PC-3 (cell line): ENCODE data around the gene CNIH2. TPM values are rescaled to one million over a fixed set of nuclear protein-coding genes. Genes with fewer than 3 reads are reported as not detected.

ENCODE experiments used
- ATAC-seq: fragments of 200-7000 bp; cut with Tn5 transposase; 2 replicates; pipeline ENCODE4 v1.9.1; 2020; ENCODE audit warnings: mild to moderate bottlenecking, moderate library complexity
- BruUV-seq: library from RNA; stranded (reverse); fragments of 400-500 nt; replicated peaks from 2 replicates; lab custom pipeline; 2021; lab: Mats Ljungman, UMichigan
- CTCF ChIA-PET: fragments of 300-600 bp; sonication (Branson Sonifier 250); formaldehyde crosslinking; loops from one replicate; lab custom pipeline; 2022; ENCODE audit warnings: antibody characterized with exemption; lab: Charles Lee
- POLR2A ChIA-PET: fragments of 300-600 bp; sonication (Branson Sonifier 250); formaldehyde crosslinking; loops from one replicate; lab custom pipeline; 2022; ENCODE audit warnings: antibody characterized with exemption; ENCODE audit not compliant: unreplicated experiment; lab: Charles Lee
- DNase-seq: peaks from one replicate; pipeline ENCODE4 v3.0.0-alpha.2; 2015
- H2AFZ ChIP-seq: fragments of 300-600 bp; sonication (generic); 2 replicates; pipeline ENCODE4 v1.6.0; 2016; ENCODE audit warnings: antibody characterized with exemption, low read length
- H3F3A ChIP-seq: fragments of 300-600 bp; sonication (generic); one replicate; pipeline ENCODE4 v1.6.0; 2017; ENCODE audit warnings: antibody characterized with exemption, low read length, control low read depth, mild to moderate bottlenecking; ENCODE audit not compliant: unreplicated experiment
- H3K27ac ChIP-seq: fragments of 300-600 bp; sonication (generic); 2 replicates; pipeline ENCODE4 v1.5.1; 2016; ENCODE audit warnings: mild to moderate bottlenecking, low read length
- H3K27me3 ChIP-seq: fragments of 300-600 bp; sonication (generic); 2 replicates; pipeline ENCODE4 v1.6.1; 2016; ENCODE audit warnings: low read length, mixed read lengths
- H3K36me3 ChIP-seq: fragments of 300-600 bp; sonication (generic); 2 replicates; pipeline ENCODE4 v1.6.1; 2016; ENCODE audit warnings: low read depth, mixed run types, low read length, mixed read lengths
- H3K4me1 ChIP-seq: fragments of 300-600 bp; sonication (generic); 2 replicates; pipeline ENCODE4 v1.5.1; 2016; ENCODE audit warnings: low read length; ENCODE audit not compliant: insufficient read depth
- H3K4me2 ChIP-seq: fragments of 300-600 bp; sonication (generic); 2 replicates; pipeline ENCODE4 v1.6.0; 2016; ENCODE audit warnings: low read length
- H3K4me3 ChIP-seq: fragments of 300-600 bp; sonication (generic); 2 replicates; pipeline ENCODE4 v1.5.1; 2016; ENCODE audit warnings: mild to moderate bottlenecking, low read length, mixed read lengths
- H3K79me2 ChIP-seq: fragments of 300-600 bp; sonication (generic); 2 replicates; pipeline ENCODE4 v1.6.1; 2017; ENCODE audit warnings: low read length, mixed read lengths
- H3K9ac ChIP-seq: fragments of 300-600 bp; sonication (generic); 2 replicates; pipeline ENCODE4 v1.6.0; 2016; ENCODE audit warnings: mild to moderate bottlenecking, low read length
- H3K9me2 ChIP-seq: fragments of 300-600 bp; sonication (generic); replicated peaks from 2 replicates; pipeline ENCODE4 v1.6.1; 2016; ENCODE audit warnings: mixed run types, low read length, mixed read lengths
- H3K9me3 ChIP-seq: fragments of 300-600 bp; sonication (generic); 2 replicates; pipeline ENCODE4 v1.6.1; 2016; ENCODE audit warnings: low read length, mixed read lengths
- H4K20me1 ChIP-seq: fragments of 300-600 bp; sonication (generic); 2 replicates; pipeline ENCODE4 v1.6.1; 2016; ENCODE audit warnings: low read length, mixed read lengths
- EZH2 ChIP-seq: fragments of 300-600 bp; sonication (generic); IDR thresholded peaks from one replicate; pipeline ENCODE4 v1.6.1; 2017; ENCODE audit warnings: antibody characterized with exemption, mild to moderate bottlenecking, low read length; ENCODE audit not compliant: unreplicated experiment
- EZH2phosphoT487 ChIP-seq: fragments of 300-600 bp; sonication (generic); IDR thresholded peaks from 2 replicates; pipeline ENCODE4 v1.6.1; 2018; ENCODE audit warnings: mild to moderate bottlenecking, antibody characterized with exemption, low read length, borderline replicate concordance
- intact Hi-C: fragments of 100-400 bp; cut with micrococcal nuclease; formaldehyde crosslinking; loops from 2 replicates; pipeline ENCODE4 v1.9.0; 2023
- total RNA-seq: library from RNA; depleted of rRNA; stranded (reverse); fragments of >200 nt; gene quantifications from 2 replicates; pipeline ENCODE4 v1.2.3, GENCODE V29; 2014
- TF ChIP-seq, protein P1 (sequence below): fragments of 300-600 bp; sonication (generic); conservative IDR thresholded peaks from 2 replicates; pipeline ENCODE4 v1.5.1; 2017; ENCODE audit warnings: antibody characterized with exemption, low read depth, mild to moderate bottlenecking, low read length

The CNIH2 gene
- total RNA-seq, 1 experiment from 2014 or later = 2.2 TPM

DNA sequence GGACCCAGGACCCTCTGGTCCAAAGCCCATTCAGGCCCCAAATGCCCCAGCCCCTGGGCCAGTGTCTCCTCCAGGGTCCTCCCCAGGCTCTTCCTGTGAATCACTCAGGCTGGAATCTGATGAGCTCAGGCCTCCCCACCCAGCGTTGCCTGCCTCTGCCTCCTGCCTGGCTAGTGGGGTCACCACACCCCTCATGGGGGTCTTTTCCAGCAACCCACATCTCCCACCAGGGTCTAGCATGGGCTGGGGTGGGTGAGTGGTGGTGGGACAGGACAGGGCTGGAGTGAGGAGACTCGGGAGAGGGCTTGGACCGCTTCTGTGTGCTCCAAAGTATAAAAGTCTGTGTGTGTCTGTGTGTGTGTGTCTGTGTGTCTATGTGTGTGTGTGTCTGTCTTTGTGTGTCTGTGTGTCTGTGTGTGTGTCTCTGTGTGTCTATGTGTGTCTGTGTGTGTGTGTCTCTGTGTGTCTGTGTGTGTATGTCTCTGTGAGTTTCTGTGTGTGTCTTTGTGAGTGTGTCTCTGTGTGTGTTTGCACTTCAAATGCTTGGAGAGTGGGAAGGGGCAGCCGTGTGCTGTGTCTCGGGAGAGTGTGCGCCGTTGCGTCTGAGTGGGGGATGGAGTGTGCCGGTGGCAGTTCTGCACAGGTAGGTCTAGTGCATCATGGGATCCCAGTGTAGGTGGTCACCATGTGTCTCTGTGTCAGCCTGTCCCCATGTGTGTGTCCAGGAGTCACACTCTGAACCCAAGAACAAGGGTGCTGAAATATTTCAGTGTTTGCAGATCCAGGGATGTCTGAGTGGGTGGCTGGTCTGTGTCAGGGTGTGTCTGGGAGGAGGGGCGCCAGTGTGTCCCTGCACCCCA is 49.4 kb downstream of the CNIH2 start:
- BruUV-seq = no TSS peak
- TF ChIP-seq, protein P1, sequence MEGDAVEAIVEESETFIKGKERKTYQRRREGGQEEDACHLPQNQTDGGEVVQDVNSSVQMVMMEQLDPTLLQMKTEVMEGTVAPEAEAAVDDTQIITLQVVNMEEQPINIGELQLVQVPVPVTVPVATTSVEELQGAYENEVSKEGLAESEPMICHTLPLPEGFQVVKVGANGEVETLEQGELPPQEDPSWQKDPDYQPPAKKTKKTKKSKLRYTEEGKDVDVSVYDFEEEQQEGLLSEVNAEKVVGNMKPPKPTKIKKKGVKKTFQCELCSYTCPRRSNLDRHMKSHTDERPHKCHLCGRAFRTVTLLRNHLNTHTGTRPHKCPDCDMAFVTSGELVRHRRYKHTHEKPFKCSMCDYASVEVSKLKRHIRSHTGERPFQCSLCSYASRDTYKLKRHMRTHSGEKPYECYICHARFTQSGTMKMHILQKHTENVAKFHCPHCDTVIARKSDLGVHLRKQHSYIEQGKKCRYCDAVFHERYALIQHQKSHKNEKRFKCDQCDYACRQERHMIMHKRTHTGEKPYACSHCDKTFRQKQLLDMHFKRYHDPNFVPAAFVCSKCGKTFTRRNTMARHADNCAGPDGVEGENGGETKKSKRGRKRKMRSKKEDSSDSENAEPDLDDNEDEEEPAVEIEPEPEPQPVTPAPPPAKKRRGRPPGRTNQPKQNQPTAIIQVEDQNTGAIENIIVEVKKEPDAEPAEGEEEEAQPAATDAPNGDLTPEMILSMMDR = no peak
- no peak for TF ChIP-seq EZH2phosphoT487
- TF ChIP-seq EZH2 = no peak
- POLR2A ChIA-PET = interaction anchor here (0.5 to 1.1 kb wide), 3 partner anchors 8 to 71 kb away, joined by 3 to 9 read pairs (median 4); no protein-coding TSS in a partner anchor
- Histone ChIP-seq H3K4me3 (no peak overlapping the region), H3K36me3 (peaks cover 4% of the 10 kb centered on the region; the same call in 1 of the 2 replicates), H3K79me2 (no peaks in the 10 kb centered on the region), H3K27me3 (no peaks in the 10 kb centered on the region), H3K9me2 (no peaks in the 10 kb centered on the region), H3F3A (no peaks in the 10 kb centered on the region), H3K27ac (peak overlapping the region; percentile 37), H3K4me1 (peaks cover 23% of the 10 kb centered on the region), H3K9me3 (no peaks in the 10 kb centered on the region), H3K4me2 (peak overlapping the region; percentile 42), H4K20me1 (no peaks in the 10 kb centered on the region), H3K9ac (no peak overlapping the region), H2AFZ (peak overlapping the region; percentile 76)
- peak; percentile 53 for ATAC-seq
- DNase-seq = peak; percentile 59
- intact Hi-C loops = loop anchor here (1.0 kb wide), 2 partner anchors 15 to 62 kb away; no protein-coding TSS in a partner anchor
- CTCF ChIA-PET = interaction anchor here (1.0 to 1.3 kb wide), 2 partner anchors 15 to 16 kb away, joined by 14 to 22 read pairs; no protein-coding TSS in a partner anchor

DNA sequence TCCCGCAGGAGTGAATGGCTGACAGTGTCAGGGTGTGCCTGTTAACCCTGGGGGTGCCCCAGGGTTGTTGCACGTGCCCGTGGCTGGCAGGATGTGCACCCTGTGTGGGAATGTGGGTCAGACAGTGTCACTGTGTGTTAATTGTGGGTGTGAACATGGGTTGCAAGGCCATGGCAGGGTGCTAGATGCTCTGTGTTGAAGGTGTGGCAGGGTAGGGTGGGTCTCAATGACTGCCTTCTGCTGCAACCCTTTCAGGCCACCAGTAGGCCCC is 50.0 kb downstream of the CNIH2 start:
- H3K9me3 ChIP-seq = no peaks in the 10 kb centered on the region
- no peak overlapping the region for H3K4me2 ChIP-seq
- H2AFZ ChIP-seq = no peak overlapping the region
- H3K36me3 ChIP-seq = peaks cover 9% of the 10 kb centered on the region; the same call in 1 of the 2 replicates
- DNase-seq = no peak
- H3K27me3 ChIP-seq = no peaks in the 10 kb centered on the region
- H3K4me3 ChIP-seq = no peak overlapping the region
- ChIA-PET POLR2A (no interaction called here), CTCF (no interaction called here)
- H3K9me2 ChIP-seq = no peaks in the 10 kb centered on the region
- intact Hi-C loops = loop anchor here (1.0 kb wide), 2 partner anchors 16 to 61 kb away; no protein-coding TSS in a partner anchor
- H3K9ac ChIP-seq = no peak overlapping the region
- 0 out of 2 replicates have a peak overlapping the region, but pooled peaks have one; percentile 37 for H3K27ac ChIP-seq
- H3K79me2 ChIP-seq = no peaks in the 10 kb centered on the region
- H3F3A ChIP-seq = no peaks in the 10 kb centered on the region
- no peaks in the 10 kb centered on the region for H4K20me1 ChIP-seq
- ATAC-seq = peak; percentile 6
- TF ChIP-seq, protein P1 = no peak
- TF ChIP-seq EZH2phosphoT487 (no peak), EZH2 (no peak)
- BruUV-seq = no TSS peak
- H3K4me1 ChIP-seq = peaks cover 23% of the 10 kb centered on the region
